Left ventricle myocardium inferior (tissue), 1 donor: Measurements from ENCODE around the gene LIMK1. TPM values are rescaled to one million over a fixed set of nuclear protein-coding genes. Genes with fewer than 3 reads are reported as not detected.

Source experiments
- DNase-seq: peaks from one replicate; pipeline ENCODE4 v3.0.0-alpha.2; 2020
- H3K27ac ChIP-seq: fragments of 200-600 bp; replicated peaks from 2 replicates; pipeline ENCODE4 v1.8.0; 2021
- H3K27me3 ChIP-seq: fragments of 200-600 bp; 2 replicates; pipeline ENCODE4 v1.8.0; 2021; ENCODE audit warnings: low read depth
- H3K36me3 ChIP-seq: fragments of 200-600 bp; 2 replicates; pipeline ENCODE4 v1.8.0; 2021
- H3K4me1 ChIP-seq: fragments of 200-600 bp; 2 replicates; pipeline ENCODE4 v1.8.0; 2021
- H3K4me3 ChIP-seq: fragments of 200-600 bp; 2 replicates; pipeline ENCODE4 v1.8.0; 2021; ENCODE audit warnings: mild to moderate bottlenecking, moderate library complexity
- H3K9me3 ChIP-seq: fragments of 200-600 bp; replicated peaks from 2 replicates; pipeline ENCODE4 v1.8.0; 2021
- CTCF ChIP-seq: fragments of 200-600 bp; IDR thresholded peaks from 2 replicates; pipeline ENCODE4 v1.8.0; 2021; ENCODE audit warnings: antibody characterized with exemption, mild to moderate bottlenecking, borderline replicate concordance
- intact Hi-C: fragments of 100-400 bp; cut with micrococcal nuclease; formaldehyde crosslinking; loops from one replicate; pipeline ENCODE4 v1.11.0; 2022
- total RNA-seq: library from RNA; stranded (reverse); fragmentation: NEBNext Ultra II Directional; extraction: Animal tissue kit (Norgen Biotek cat#: 25700); gene quantifications from one replicate; pipeline ENCODE4 v1.2.1, GENCODE V29; 2021
- donor health status: DM: no; HTN: yes; CAD: no; lungs with severe emphysema.

LIMK1 gene
- total RNA-seq, 1 donor from 2014 or later = 10.1 TPM

- no peaks in the 10 kb centered on the region for H3K9me3 ChIP-seq
- peaks cover 28% of the 10 kb centered on the region for H3K36me3 ChIP-seq
- H3K4me3 ChIP-seq = no peak overlapping the region
- no peak for TF ChIP-seq CTCF
- H3K27ac ChIP-seq = no peak overlapping the region
- intact Hi-C loops = no loop called here
- DNase-seq = no peak
- no peaks in the 10 kb centered on the region for H3K27me3 ChIP-seq
- peaks cover 13% of the 10 kb centered on the region for H3K4me1 ChIP-seq
Observed at GRCh38 chr7:74063646-74064045, 20.0 kb upstream of the LIMK1 start.

- intact Hi-C loops = no loop called here
- DNase-seq = no peak
- H3K4me1 ChIP-seq = peaks cover 13% of the 10 kb centered on the region
- H3K27me3 ChIP-seq = no peaks in the 10 kb centered on the region
- H3K9me3 ChIP-seq = no peaks in the 10 kb centered on the region
- TF ChIP-seq CTCF = no peak
- H3K4me3 ChIP-seq = no peak overlapping the region
- peaks cover 28% of the 10 kb centered on the region for H3K36me3 ChIP-seq
- no peak overlapping the region for H3K27ac ChIP-seq
Observed at GRCh38 chr7:74064696-74065095, 18.9 kb upstream of the LIMK1 start.

GRCh38 chr7:74066626-74067025 is 17.0 kb upstream of the LIMK1 start:
- no peaks in the 10 kb centered on the region for H3K9me3 ChIP-seq
- H3K4me3 ChIP-seq = no peak overlapping the region
- intact Hi-C loops = no loop called here
- H3K4me1 ChIP-seq = peaks cover 9% of the 10 kb centered on the region
- no peak for DNase-seq
- TF ChIP-seq CTCF = no peak
- no peak overlapping the region for H3K27ac ChIP-seq
- H3K36me3 ChIP-seq = peaks cover 15% of the 10 kb centered on the region
- no peaks in the 10 kb centered on the region for H3K27me3 ChIP-seq

GRCh38 chr7:74068378-74069085 is 15.1 kb upstream of the LIMK1 start:
- Histone ChIP-seq H3K27ac (no peak overlapping the region), H3K4me3 (no peak overlapping the region), H3K27me3 (no peaks in the 10 kb centered on the region), H3K9me3 (no peaks in the 10 kb centered on the region), H3K4me1 (no peaks in the 10 kb centered on the region), H3K36me3 (peaks cover 12% of the 10 kb centered on the region)
- no peak for DNase-seq
- no peak for TF ChIP-seq CTCF
- intact Hi-C loops = no loop called here

GRCh38 chr7:74069086-74069541 is 14.5 kb upstream of the LIMK1 start:
- no peaks in the 10 kb centered on the region for H3K27me3 ChIP-seq
- intact Hi-C loops = no loop called here
- DNase-seq = no peak
- no peaks in the 10 kb centered on the region for H3K9me3 ChIP-seq
- peaks cover 11% of the 10 kb centered on the region for H3K36me3 ChIP-seq
- TF ChIP-seq CTCF = no peak
- no peak overlapping the region for H3K4me3 ChIP-seq
- H3K4me1 ChIP-seq = no peaks in the 10 kb centered on the region
- no peak overlapping the region for H3K27ac ChIP-seq
